T-helper 2 cell (primary cell): Measurements from ENCODE around the gene RNF20.
"Not testable (repeated sequence)": the region's sequence is repeated elsewhere in the genome, so short reads cannot be mapped to it uniquely, and the experiment has no call there.

ENCODE experiments used
- DNase-seq, 5 experiments: peaks; one replicate each; pipeline versions ENCODE4 v3.0.0 to v3.0.0-alpha.2; 2012 to 2022
- total RNA-seq, 2 donors: gene quantifications; one replicate each; lab custom pipeline; 2026; lab: John Stamatoyannopoulos, UW

The RNF20 gene, protein sequence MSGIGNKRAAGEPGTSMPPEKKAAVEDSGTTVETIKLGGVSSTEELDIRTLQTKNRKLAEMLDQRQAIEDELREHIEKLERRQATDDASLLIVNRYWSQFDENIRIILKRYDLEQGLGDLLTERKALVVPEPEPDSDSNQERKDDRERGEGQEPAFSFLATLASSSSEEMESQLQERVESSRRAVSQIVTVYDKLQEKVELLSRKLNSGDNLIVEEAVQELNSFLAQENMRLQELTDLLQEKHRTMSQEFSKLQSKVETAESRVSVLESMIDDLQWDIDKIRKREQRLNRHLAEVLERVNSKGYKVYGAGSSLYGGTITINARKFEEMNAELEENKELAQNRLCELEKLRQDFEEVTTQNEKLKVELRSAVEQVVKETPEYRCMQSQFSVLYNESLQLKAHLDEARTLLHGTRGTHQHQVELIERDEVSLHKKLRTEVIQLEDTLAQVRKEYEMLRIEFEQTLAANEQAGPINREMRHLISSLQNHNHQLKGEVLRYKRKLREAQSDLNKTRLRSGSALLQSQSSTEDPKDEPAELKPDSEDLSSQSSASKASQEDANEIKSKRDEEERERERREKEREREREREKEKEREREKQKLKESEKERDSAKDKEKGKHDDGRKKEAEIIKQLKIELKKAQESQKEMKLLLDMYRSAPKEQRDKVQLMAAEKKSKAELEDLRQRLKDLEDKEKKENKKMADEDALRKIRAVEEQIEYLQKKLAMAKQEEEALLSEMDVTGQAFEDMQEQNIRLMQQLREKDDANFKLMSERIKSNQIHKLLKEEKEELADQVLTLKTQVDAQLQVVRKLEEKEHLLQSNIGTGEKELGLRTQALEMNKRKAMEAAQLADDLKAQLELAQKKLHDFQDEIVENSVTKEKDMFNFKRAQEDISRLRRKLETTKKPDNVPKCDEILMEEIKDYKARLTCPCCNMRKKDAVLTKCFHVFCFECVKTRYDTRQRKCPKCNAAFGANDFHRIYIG
- 31.5 to 58.0 reads per million in 2 donors for total RNA-seq

DNA sequence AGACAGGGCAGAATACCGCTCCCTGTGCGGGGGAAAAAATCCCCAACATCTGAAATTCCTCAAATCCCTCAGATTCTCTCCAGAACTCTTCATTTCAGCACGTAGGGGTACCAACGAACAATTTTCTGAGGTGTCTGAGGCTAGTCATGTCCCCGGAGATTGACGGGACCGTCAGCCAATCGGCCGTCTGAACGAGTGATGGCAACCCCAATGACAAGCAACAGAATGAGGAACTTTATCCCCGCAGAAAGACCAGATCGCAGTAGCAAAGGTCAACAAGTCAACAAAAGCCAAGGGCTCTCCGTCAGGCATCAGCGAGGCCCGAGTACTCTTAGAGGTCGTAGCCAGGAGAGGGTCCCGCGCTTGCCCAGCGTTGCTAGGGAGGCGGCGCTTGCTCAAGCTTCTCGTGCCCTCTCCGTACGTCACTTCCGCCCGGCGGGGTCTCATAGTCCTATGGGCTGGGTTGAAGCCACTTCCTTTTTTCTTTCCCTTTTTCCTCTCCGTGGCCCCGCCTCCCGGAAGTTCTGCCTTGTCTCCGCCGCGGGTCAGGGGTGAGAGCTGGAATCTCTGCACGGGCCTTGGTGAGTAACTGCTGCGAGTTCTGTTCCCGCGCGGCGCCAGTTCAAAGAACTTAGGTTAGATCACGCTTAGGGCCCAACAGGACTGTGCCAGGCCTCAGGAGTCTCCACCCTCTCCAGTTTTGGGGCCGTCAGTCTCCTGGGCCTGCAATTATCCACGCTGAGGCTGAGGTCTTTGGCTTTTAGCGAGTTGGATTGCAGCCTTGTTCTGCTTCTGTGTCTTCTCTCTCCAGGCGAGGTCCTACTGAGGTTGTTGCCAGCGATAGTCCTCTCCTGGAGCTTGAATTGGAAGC is at the start of gene RNF20:
Gene RNF20, plus strand, starts transcription at position 520 of the 871 bp plus-strand sequence. CDS start 1,571 bp downstream, outside the sequence.
- peak; percentile 96 to 99 (median 99) for DNase-seq

DNA sequence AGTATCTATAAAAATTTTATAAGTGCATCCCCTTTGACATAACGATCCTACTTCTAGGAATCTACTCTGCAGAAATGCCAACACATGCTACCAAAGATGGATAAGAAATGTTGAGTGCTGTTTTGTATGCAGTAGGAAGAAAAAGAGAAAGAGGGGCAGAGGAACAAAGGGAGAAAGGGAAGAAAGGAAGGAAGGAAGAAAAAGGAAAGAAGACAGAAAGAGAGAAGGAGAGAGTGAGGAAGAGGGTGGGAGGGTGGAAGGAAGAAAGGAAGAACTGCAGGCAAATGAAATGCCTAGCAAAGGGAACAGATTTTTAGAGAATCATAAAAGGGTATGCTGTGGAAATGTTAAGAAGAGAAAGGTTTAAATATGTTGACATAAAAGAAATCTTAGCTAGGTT is 49.6 kb upstream of the RNF20 start:
- no peak for DNase-seq

DNA sequence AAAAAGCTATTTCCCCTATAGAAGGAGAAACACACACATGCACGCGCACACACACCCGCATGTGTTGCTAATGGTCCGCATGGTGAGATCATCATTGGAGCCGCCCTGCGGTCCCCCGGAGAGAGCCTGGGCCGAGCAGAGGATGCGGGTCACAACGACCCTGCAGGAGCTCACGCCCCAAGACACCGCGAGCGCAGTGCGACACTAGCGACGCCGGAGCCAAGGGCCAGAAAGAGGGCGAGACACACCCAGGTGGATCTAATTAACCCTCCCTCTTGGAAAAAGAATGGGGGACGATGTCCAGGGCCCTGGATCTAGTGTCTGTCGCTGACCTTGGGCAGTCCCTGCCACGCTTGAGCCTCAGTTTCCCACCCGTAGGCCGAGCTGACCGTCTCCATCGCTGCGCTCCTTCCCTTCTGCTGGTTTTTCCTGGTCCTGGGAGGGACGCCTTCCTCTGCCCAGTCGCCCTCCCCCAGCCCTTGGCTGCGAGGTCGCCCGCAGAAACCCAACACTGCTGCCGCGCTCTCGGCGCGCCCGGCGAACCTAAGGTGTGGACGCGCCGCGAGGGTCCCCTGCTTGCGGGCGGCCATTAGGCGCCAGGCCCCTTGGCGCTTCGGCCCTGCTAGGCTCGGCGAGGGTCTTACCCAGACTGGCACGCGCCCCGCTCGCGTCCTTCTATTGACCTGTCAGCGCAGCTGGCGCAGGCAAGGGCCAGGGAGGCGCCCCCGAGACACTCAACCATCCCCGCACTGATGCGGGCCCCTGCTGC is 47.5 kb upstream of the RNF20 start:
- DNase-seq, result no peak

DNA sequence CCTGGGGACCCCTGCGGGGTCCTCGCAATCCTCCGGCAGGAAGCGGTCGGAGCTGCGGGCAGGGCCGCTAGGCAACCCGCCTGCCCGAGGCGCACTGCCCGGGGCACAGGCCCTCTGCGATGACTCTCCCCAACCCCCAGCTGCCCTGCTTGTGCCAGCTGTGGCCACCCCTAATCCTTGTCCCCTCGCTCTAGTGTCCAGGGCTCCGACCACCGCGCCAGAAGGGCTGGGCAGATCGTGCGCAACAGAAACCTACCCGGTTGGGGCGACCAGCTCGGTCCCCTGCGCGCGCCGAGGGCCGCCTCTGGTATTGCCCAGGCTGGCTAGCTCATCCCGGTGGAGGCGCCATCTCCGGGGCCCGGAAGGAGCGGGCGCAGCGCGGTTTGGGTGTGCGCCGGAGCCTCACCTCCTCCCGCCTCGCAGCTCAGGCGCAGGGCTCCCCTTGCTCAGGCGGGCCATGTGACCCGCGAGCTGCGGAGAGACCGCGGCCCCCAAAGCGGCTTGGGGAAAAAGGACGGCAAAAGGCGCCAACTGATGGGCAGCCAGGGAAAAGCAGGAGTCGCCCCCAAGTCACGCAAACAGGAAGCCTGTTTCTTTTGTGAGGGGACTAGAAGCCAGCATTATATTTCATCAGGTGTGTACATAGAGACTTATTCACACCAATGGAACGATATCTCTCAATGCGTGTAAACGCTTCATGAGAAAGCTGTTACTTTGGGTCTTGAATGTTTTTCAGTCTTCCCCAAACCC is 46.8 kb upstream of the RNF20 start:
- peak in 1 of 5 experiments; percentile 13 for DNase-seq

DNA sequence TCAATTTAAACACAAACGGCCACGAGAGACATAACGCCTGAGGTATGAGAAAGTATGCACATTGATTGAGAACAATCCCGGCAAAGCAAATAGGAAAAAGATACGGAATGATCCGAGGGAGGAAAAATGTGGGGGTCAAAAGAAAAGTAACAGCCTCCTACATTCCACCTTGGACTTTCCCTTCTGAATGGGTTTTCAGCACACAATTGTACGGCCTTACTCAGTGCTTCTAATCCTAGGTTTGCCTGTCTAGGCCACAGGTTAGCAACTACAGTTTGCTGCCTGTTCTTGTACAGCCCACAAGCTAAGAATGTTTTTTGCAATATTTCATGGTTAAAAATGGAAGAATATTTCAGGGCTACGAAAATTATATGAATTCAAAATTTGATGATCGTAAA is 46.2 kb upstream of the RNF20 start:
- no peak for DNase-seq

DNA sequence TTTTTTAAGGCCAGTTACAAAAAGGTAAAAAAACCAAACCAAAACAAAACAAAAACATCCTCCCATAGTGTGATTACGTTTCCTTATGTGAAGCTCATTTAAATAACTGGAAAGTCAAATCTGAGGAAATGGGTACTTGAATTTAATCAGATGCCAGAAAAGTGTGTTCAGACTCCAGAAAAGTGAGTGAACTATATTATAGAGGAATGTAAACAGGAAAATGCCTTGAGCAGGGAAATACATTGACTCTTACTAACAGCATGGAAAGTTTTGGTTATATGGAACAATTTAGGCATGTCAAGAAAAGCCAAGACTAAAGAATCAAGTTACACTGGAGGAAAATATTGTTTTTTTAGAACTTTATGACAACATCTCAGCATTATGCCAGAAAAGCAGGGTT is 37.8 kb upstream of the RNF20 start:
- no peak for DNase-seq

DNA sequence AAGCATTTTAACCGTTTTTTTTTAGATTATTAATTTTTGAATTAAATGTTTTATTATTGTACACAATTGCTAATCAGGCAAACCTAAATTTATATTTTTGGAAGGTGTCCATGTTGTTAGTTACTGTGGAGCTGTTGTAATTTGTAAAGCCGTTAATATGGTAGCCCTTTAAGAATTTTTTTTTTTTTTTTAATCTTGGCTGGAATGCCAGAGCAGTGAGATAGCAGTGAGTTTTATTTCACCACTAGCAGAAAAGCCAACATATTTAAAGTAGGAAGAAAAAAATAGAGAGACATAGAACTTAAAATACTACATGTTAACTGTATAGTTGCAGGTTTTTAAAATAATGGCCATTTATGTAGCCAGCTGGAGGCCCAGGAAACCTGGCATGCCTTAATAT is 35.3 kb upstream of the RNF20 start:
- no peak for DNase-seq

DNA sequence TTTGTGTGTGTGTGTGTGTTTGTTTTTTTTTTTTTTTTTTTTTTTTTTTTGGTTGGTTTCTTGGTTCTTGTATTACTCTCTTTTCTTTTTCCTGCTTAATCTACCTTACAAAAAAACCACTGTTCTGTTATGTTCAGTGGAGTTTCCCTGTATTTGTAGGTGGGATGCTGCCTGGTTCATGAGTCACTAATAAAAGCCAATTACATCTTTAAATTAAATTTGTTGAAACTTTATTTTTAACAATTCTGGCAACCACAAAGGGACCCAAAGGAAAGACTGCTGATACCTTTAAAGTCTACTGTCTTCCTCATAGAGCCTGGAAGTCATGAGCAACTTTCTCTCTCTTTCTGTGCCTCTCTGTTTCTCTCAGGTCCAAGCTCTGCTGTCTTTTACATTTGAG is 29.5 kb upstream of the RNF20 start:
- DNase-seq, result no peak

DNA sequence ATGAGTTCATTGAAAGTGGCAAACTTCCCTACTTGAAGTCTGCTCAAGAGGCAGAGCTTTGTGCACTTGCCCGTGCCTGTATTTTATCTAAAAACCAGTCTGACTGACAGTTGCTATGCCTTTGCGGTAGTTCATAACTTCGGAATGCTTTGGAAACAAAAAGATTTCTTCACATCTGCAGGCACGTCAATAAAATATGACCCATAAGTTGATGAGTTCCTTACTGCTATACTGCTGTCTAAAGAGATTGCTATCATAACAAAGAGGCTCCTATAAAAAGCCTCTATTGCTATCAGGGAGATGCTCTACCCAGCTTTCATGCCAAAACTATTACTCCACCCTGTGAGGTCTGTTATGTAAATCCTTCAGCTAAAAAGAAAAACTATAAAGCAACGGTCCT is 25.4 kb upstream of the RNF20 start:
- DNase-seq, result no peak

DNA sequence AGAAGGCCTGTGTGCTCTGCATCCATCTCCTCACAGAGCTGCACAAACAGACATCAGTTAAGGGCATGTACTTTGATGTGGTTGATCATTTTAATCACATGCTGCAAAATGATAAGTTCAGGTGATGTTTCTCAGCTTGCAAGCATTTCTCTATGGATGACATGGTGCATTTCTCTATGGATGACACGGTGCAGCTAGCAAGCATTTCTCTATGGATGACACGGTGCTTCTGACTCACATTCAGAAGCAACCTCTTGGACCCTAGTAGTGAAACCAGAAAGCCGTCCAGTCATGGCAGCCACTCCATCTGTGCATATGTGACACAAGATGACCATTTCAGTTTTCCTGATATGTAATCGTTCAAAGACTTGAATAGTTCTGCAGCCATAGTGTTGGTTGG is 24.1 kb upstream of the RNF20 start:
- DNase-seq, result peak in 1 of 5 experiments; percentile 18

DNA sequence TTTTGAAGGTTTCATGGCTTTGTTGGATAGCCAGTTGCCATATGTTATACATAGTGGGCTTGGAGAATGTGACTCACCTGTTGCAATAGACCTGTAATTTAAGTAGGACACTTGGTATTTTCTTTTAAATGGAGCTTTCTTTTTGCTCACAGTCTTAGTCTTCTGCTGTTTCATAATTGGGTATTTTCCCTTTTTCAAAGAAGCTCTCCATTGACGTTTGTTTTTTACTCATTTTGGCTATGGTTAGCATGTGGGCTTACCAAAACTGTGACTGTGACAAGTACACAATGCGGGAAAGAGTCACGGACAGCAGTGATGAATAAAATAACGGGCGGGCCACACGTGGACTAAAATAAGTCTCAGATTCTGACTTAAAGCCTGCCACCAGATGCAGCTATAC is 23.2 kb upstream of the RNF20 start:
- peak in 1 of 5 experiments; percentile 46 for DNase-seq

DNA sequence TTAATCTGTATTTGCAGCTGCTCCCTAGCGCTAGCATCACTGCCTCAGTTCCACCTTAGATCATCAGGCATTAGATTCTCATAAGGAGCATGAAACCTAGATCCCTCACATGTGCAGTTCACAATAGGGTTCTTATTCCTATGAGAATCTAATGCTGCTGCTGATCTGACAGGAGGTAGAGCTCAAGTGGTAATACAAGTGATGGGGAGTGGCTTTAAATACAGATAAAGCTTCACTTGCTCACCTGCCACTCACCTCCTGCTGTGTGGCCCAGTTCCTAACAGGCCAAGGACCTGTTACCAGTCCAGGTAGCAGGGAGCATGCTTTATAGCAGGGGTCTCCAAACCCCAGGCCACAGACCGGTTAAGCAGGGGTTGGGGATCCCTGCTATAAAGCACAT is 22.6 kb upstream of the RNF20 start:
- DNase-seq, result no peak

DNA sequence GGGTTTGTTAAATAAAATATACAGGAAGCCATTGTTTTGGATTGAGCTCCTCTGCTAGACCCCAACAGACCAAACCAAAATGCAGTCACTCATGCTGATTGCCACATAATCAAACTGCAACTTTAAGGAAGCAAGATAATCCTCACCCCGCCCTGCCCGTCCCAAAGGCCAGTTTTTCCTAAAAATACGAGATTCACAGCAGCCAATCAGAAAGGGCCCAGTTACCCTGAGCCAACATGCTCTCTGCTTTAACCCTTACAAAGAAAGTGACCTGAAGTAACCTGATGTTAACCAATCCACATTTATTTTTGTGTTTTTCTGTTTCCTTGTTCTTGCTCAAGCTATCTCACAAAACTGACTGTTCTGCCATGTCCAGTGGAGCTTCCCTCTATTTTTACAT is 21.5 kb upstream of the RNF20 start:
- DNase-seq, result no peak

DNA sequence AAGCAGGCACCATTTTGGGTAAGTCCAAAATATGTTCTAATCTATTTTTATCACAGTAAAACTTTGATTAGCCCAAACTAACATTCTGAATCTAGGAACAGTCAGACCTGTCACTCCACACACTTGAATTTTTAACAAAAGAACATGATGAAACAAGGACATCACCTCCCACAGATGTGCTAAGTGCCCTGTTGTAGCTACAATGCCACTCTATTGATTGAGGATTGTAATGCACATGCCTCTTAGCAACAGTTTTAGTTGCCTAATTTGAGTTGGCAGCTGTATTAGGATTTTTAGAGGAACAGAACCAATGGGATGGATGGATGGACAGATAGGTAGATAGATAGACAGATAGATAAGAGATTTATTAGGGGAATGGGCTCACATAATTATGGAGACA is 20.3 kb upstream of the RNF20 start:
- DNase-seq, result no peak

DNA sequence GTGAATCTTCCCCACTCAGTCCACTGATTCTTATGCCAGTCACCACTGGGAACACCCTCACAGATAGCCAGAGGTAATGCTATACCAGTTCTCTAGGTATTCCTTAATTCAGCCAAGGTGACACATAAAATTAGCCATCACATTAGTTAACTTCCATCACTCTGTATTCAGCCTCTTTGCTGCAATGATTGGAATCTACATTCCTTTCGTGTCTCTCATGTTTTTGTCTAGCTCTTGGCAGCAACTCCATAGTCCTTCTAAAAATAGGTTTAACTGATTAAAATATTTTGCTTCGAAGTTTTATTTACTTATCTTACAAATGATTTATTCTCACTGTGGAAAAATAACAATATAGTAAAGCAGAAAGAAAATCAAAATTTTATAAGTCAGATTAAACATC is 19.6 kb upstream of the RNF20 start:
- DNase-seq, result no peak

DNA sequence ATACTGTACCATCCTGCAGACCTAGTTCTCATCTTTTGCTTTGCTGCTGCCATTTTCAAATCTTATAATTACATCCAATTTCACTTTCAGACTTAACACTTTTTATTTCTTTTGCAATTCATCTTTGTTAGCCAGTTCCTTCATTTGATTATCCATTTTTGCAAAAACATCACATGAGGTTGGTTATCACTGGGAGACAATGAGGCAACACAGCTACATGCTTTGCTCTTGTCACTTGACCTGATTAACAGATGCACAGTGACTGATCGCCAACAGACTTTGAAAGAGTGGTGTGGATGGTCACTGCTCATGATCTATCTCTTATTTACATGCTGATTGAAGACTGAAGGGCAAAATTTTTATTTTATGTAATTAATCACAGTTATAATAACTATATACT is 17.0 kb upstream of the RNF20 start:
- DNase-seq, result no peak

DNA sequence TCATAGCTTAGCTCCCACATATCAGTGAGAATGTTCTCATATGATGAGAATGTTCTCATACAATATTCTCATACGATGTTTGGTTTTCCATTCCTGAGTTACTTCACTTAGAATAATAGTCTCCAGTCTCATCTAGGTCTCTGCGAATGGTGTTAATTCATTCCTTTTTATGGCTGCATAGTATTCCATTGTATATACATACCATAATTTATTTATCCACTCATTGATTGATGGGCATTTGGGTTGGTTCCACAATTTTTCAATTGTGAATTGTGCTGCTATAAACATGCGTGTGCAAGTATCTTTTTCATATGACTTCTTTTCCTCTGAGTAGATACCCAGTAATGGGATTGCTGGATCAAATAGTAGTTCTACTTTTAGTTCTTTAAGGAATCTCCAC is 15.2 kb upstream of the RNF20 start:
- DNase-seq, result not testable (repeated sequence)

DNA sequence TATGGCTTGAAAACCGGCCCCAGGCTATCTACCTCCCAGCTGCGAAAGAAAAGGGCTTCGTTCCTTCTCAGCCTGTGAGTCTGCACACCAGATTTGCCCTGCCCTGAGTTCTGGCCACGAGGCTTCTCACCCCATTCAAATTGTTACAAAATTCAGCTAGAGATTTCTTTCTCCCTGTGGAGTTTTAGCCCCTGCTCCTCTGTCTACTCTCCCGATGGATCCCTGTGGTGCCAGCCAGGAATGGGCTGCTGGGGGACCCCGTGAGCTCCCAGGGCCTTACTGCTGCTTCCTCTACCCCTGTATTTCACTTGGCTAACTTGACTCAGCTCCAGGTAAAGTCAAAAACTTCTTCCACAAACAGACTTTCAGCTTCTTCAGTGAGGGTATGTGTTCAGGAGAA is 9.3 kb upstream of the RNF20 start:
- no peak for DNase-seq

DNA sequence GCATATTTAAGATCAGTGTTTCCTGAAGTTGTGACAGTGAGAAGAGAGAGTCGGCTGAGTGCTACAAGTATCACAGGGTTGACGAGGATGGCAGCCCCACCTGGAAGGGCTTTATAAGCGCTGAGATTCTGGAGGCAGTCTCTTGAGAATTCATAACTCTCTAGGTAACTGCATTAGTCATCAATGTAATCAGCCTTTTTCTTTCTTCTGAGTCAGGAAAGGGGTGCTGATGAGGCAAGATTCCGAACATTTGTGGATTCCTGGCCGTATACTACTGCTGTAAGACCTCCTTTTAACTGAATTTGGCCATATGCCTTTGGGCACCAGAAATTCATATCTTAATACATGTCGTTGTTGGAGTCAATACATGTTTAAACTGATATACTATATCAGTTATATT is 6.6 kb upstream of the RNF20 start:
- DNase-seq, result no peak

DNA sequence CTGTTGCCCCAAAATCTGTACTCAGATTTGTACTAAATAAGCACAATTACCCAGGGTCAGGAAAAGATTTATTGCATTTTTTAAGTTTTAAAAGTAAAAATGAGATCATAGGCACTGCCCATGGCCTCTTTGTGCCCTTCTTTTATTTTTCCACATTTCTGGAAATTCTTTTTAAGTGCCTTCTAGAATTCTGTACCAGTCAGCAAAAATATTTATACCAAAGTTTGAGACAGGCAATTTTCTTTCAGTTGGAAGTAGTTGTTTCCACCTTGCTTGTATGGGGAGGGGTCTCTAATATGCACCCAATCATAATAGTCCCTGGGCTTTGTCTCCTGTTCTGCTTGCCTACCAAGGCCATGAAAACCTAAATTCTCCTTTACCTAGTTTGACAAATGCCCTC is 5.6 kb upstream of the RNF20 start:
- no peak for DNase-seq
